HL-60/S4 treated with phorbol 12-myristate 13-acetate at 8.2 ng/mL for 4 days and 3 days (cell line): ENCODE results near the gene ELP2.
"Not testable (repeated sequence)": the region's sequence is repeated elsewhere in the genome, so short reads cannot be mapped to it uniquely, and the experiment has no call there.

ENCODE experiments used
- in situ Hi-C: fragments of 300-500 bp; cut with MboI; formaldehyde crosslinking; loops from 2 replicates; pipeline ENCODE4 v1.15.0; 2022; ENCODE audit warnings: low sequenced_read_pairs

Gene ELP2

GRCh38 chr18:36129300-36130038 lies at the start of gene ELP2, which contains the start of gene SLC39A6:
ELP2 (plus strand) TSS chr18:36129899; CDS start chr18:36129934, 35 bp downstream.
SLC39A6 (minus strand) TSS chr18:36129340; CDS start chr18:36127007, 2,333 bp downstream.
- in situ Hi-C loops = no loop called here

GRCh38 chr18:36081118-36081517 lies 48.6 kb upstream of the ELP2 start:
- in situ Hi-C loops = not testable (repeated sequence)

GRCh38 chr18:36083729-36084128 lies 46.0 kb upstream of the ELP2 start:
- in situ Hi-C loops = no loop called here

- in situ Hi-C loops = no loop called here
Measured at GRCh38 chr18:36085195-36085594, 44.5 kb upstream of the ELP2 start.

GRCh38 chr18:36086186-36086585 lies 43.5 kb upstream of the ELP2 start:
- in situ Hi-C loops = no loop called here

- in situ Hi-C loops = no loop called here
Measured at GRCh38 chr18:36088256-36088655, 41.4 kb upstream of the ELP2 start.

GRCh38 chr18:36089001-36089400 lies 40.7 kb upstream of the ELP2 start:
- in situ Hi-C loops = no loop called here

GRCh38 chr18:36092116-36092515 lies 37.6 kb upstream of the ELP2 start:
- in situ Hi-C loops = not testable (repeated sequence)

GRCh38 chr18:36094431-36094830 lies 35.3 kb upstream of the ELP2 start:
- in situ Hi-C loops = no loop called here

- in situ Hi-C loops = no loop called here
Measured at GRCh38 chr18:36095936-36096519, 33.7 kb upstream of the ELP2 start.

GRCh38 chr18:36096955-36097354 lies 32.7 kb upstream of the ELP2 start:
- in situ Hi-C loops = no loop called here

- in situ Hi-C loops = no loop called here
Measured at GRCh38 chr18:36099311-36099710, 30.4 kb upstream of the ELP2 start.

GRCh38 chr18:36101943-36102342 lies 27.8 kb upstream of the ELP2 start:
- in situ Hi-C loops = no loop called here

GRCh38 chr18:36104749-36105148 lies 24.9 kb upstream of the ELP2 start:
- in situ Hi-C loops = no loop called here

- in situ Hi-C loops = no loop called here
Measured at GRCh38 chr18:36107477-36107876, 22.2 kb upstream of the ELP2 start.

GRCh38 chr18:36108196-36108595 lies 21.5 kb upstream of the ELP2 start:
- in situ Hi-C loops = no loop called here

GRCh38 chr18:36108601-36109000 lies 21.1 kb upstream of the ELP2 start:
- in situ Hi-C loops = no loop called here

GRCh38 chr18:36109737-36110136 lies 20.0 kb upstream of the ELP2 start:
- in situ Hi-C loops = no loop called here

- in situ Hi-C loops = no loop called here
Measured at GRCh38 chr18:36112302-36112701, 17.4 kb upstream of the ELP2 start.

GRCh38 chr18:36114251-36114650 lies 15.4 kb upstream of the ELP2 start:
- in situ Hi-C loops = no loop called here

- in situ Hi-C loops = no loop called here
Measured at GRCh38 chr18:36114738-36115137, 15.0 kb upstream of the ELP2 start.

- in situ Hi-C loops = not testable (repeated sequence)
Measured at GRCh38 chr18:36116771-36117170, 12.9 kb upstream of the ELP2 start.

- in situ Hi-C loops = no loop called here
Measured at GRCh38 chr18:36120297-36120696, 9.4 kb upstream of the ELP2 start.
